ENCODE results near the gene TRIP6.

Gene TRIP6

GRCh38 chr7:100865372-100865911 is 1.7 kb upstream of the TRIP6 start:
- Histone ChIP-seq H3K9me3 (ENCODE audit: control insufficient read depth, insufficient read depth, low read length) (no peaks in the 10 kb centered on the region), H3K4me1 (ENCODE audit: control insufficient read depth, insufficient read depth, low read length) (peaks cover 4% of the 10 kb centered on the region), H3K27me3 (ENCODE audit: control insufficient read depth, insufficient read depth, low read length) (no peaks in the 10 kb centered on the region), H3K4me3 (ENCODE audit: low read depth, low read length) (no peak overlapping the region), H3K9ac (ENCODE audit: low read depth, low read length) (no peak overlapping the region), H3K36me3 (ENCODE audit: control insufficient read depth, insufficient read depth, low read length) (peaks cover 39% of the 10 kb centered on the region)

GRCh38 chr7:100865938-100866728 is 1.1 kb upstream of the TRIP6 start:
- H3K9ac ChIP-seq (ENCODE audit: low read depth, low read length) = peak overlapping the region; percentile 26
- H3K4me3 ChIP-seq (ENCODE audit: low read depth, low read length) = no peak overlapping the region
- peaks cover 41% of the 10 kb centered on the region for H3K36me3 ChIP-seq (ENCODE audit: control insufficient read depth, insufficient read depth, low read length)
- peaks cover 4% of the 10 kb centered on the region for H3K4me1 ChIP-seq (ENCODE audit: control insufficient read depth, insufficient read depth, low read length)
- H3K27me3 ChIP-seq (ENCODE audit: control insufficient read depth, insufficient read depth, low read length) = no peaks in the 10 kb centered on the region
- no peaks in the 10 kb centered on the region for H3K9me3 ChIP-seq (ENCODE audit: control insufficient read depth, insufficient read depth, low read length)

- H3K9ac ChIP-seq (ENCODE audit: low read depth, low read length) = peak overlapping the region; percentile 26
- H3K4me1 ChIP-seq (ENCODE audit: control insufficient read depth, insufficient read depth, low read length) = peaks cover 4% of the 10 kb centered on the region
- peak overlapping the region; percentile 93 for H3K4me3 ChIP-seq (ENCODE audit: low read depth, low read length)
- H3K36me3 ChIP-seq (ENCODE audit: control insufficient read depth, insufficient read depth, low read length) = peaks cover 42% of the 10 kb centered on the region
- H3K9me3 ChIP-seq (ENCODE audit: control insufficient read depth, insufficient read depth, low read length) = no peaks in the 10 kb centered on the region
- no peaks in the 10 kb centered on the region for H3K27me3 ChIP-seq (ENCODE audit: control insufficient read depth, insufficient read depth, low read length)
Measured at GRCh38 chr7:100866729-100867039, 503 bp upstream of the TRIP6 start.

- peaks cover 40% of the 10 kb centered on the region for H3K36me3 ChIP-seq (ENCODE audit: control insufficient read depth, insufficient read depth, low read length)
- no peaks in the 10 kb centered on the region for H3K27me3 ChIP-seq (ENCODE audit: control insufficient read depth, insufficient read depth, low read length)
- H3K4me3 ChIP-seq (ENCODE audit: low read depth, low read length) = peak overlapping the region; percentile 93
- H3K9me3 ChIP-seq (ENCODE audit: control insufficient read depth, insufficient read depth, low read length) = no peaks in the 10 kb centered on the region
- H3K4me1 ChIP-seq (ENCODE audit: control insufficient read depth, insufficient read depth, low read length) = peaks cover 4% of the 10 kb centered on the region
- peak overlapping the region; percentile 98 for H3K9ac ChIP-seq (ENCODE audit: low read depth, low read length)
Measured at GRCh38 chr7:100867776-100868485, 744 bp downstream of the TRIP6 start.

GRCh38 chr7:100873599-100874299 is 6.6 kb downstream of the TRIP6 start:
- Histone ChIP-seq H3K27me3 (ENCODE audit: control insufficient read depth, insufficient read depth, low read length) (no peaks in the 10 kb centered on the region), H3K36me3 (ENCODE audit: control insufficient read depth, insufficient read depth, low read length) (peaks cover 43% of the 10 kb centered on the region), H3K4me1 (ENCODE audit: control insufficient read depth, insufficient read depth, low read length) (peaks cover 3% of the 10 kb centered on the region), H3K9ac (ENCODE audit: low read depth, low read length) (peak overlapping the region; percentile 96), H3K4me3 (ENCODE audit: low read depth, low read length) (peak overlapping the region; percentile 97), H3K9me3 (ENCODE audit: control insufficient read depth, insufficient read depth, low read length) (no peaks in the 10 kb centered on the region)

- peak overlapping the region; percentile 97 for H3K4me3 ChIP-seq (ENCODE audit: low read depth, low read length)
- no peaks in the 10 kb centered on the region for H3K9me3 ChIP-seq (ENCODE audit: control insufficient read depth, insufficient read depth, low read length)
- H3K9ac ChIP-seq (ENCODE audit: low read depth, low read length) = peak overlapping the region; percentile 96
- peaks cover 3% of the 10 kb centered on the region for H3K4me1 ChIP-seq (ENCODE audit: control insufficient read depth, insufficient read depth, low read length)
- no peaks in the 10 kb centered on the region for H3K27me3 ChIP-seq (ENCODE audit: control insufficient read depth, insufficient read depth, low read length)
- H3K36me3 ChIP-seq (ENCODE audit: control insufficient read depth, insufficient read depth, low read length) = peaks cover 38% of the 10 kb centered on the region
Measured at GRCh38 chr7:100874300-100874576, 7.1 kb downstream of the TRIP6 start.

- Histone ChIP-seq H3K9ac (ENCODE audit: low read depth, low read length) (peak within 1 kb of the TSS; percentile 96), H3K4me3 (ENCODE audit: low read depth, low read length) (peak within 1 kb of the TSS; percentile 97), H3K9me3 (ENCODE audit: control insufficient read depth, insufficient read depth, low read length) (no peaks in the 10 kb centered on the region), H3K4me1 (ENCODE audit: control insufficient read depth, insufficient read depth, low read length) (peaks cover 3% of the 10 kb centered on the region), H3K27me3 (ENCODE audit: control insufficient read depth, insufficient read depth, low read length) (no peaks in the 10 kb centered on the region), H3K36me3 (ENCODE audit: control insufficient read depth, insufficient read depth, low read length) (peaks cover 37% of the 10 kb centered on the region)
Measured at GRCh38 chr7:100874577-100875355, 7.6 kb downstream of the TRIP6 start, which contains the start of gene SRRT. SRRT (plus strand) TSS chr7:100875103; CDS start chr7:100875591, 488 bp downstream.

GRCh38 chr7:100875356-100875751 is 8.2 kb downstream of the TRIP6 start:
- Histone ChIP-seq H3K36me3 (ENCODE audit: control insufficient read depth, insufficient read depth, low read length) (peaks cover 35% of the 10 kb centered on the region), H3K4me1 (ENCODE audit: control insufficient read depth, insufficient read depth, low read length) (peaks cover 3% of the 10 kb centered on the region), H3K9ac (ENCODE audit: low read depth, low read length) (peak overlapping the region; percentile 89), H3K27me3 (ENCODE audit: control insufficient read depth, insufficient read depth, low read length) (no peaks in the 10 kb centered on the region), H3K9me3 (ENCODE audit: control insufficient read depth, insufficient read depth, low read length) (no peaks in the 10 kb centered on the region), H3K4me3 (ENCODE audit: low read depth, low read length) (peak overlapping the region; percentile 97)

GRCh38 chr7:100878013-100878412 is 10.8 kb downstream of the TRIP6 start:
- Histone ChIP-seq H3K36me3 (ENCODE audit: control insufficient read depth, insufficient read depth, low read length) (peaks cover 35% of the 10 kb centered on the region), H3K4me3 (ENCODE audit: low read depth, low read length) (no peak overlapping the region), H3K27me3 (ENCODE audit: control insufficient read depth, insufficient read depth, low read length) (no peaks in the 10 kb centered on the region), H3K4me1 (ENCODE audit: control insufficient read depth, insufficient read depth, low read length) (peaks cover 3% of the 10 kb centered on the region), H3K9me3 (ENCODE audit: control insufficient read depth, insufficient read depth, low read length) (no peaks in the 10 kb centered on the region), H3K9ac (ENCODE audit: low read depth, low read length) (no peak overlapping the region)

- Histone ChIP-seq H3K9me3 (ENCODE audit: control insufficient read depth, insufficient read depth, low read length) (no peaks in the 10 kb centered on the region), H3K36me3 (ENCODE audit: control insufficient read depth, insufficient read depth, low read length) (peaks cover 40% of the 10 kb centered on the region), H3K9ac (ENCODE audit: low read depth, low read length) (no peak overlapping the region), H3K27me3 (ENCODE audit: control insufficient read depth, insufficient read depth, low read length) (no peaks in the 10 kb centered on the region), H3K4me1 (ENCODE audit: control insufficient read depth, insufficient read depth, low read length) (peaks cover 3% of the 10 kb centered on the region), H3K4me3 (ENCODE audit: low read depth, low read length) (no peak overlapping the region)
Measured at GRCh38 chr7:100878685-100879084, 11.5 kb downstream of the TRIP6 start.

- peaks cover 3% of the 10 kb centered on the region for H3K4me1 ChIP-seq (ENCODE audit: control insufficient read depth, insufficient read depth, low read length)
- no peak overlapping the region for H3K4me3 ChIP-seq (ENCODE audit: low read depth, low read length)
- peaks cover 50% of the 10 kb centered on the region for H3K36me3 ChIP-seq (ENCODE audit: control insufficient read depth, insufficient read depth, low read length)
- H3K27me3 ChIP-seq (ENCODE audit: control insufficient read depth, insufficient read depth, low read length) = no peaks in the 10 kb centered on the region
- H3K9me3 ChIP-seq (ENCODE audit: control insufficient read depth, insufficient read depth, low read length) = no peaks in the 10 kb centered on the region
- no peak overlapping the region for H3K9ac ChIP-seq (ENCODE audit: low read depth, low read length)
Measured at GRCh38 chr7:100879685-100880261, 12.6 kb downstream of the TRIP6 start.

All from iPS-15b (cell line).